ENCODE results near the gene GPR35.

GPR35 gene

GRCh38 chr2:240589375-240589774 lies 35.9 kb upstream of the GPR35 start:
- no peak for DNase-seq (ENCODE audit: low read depth)

- DNase-seq (ENCODE audit: low read depth) = no peak
Measured at GRCh38 chr2:240589850-240590525, 35.3 kb upstream of the GPR35 start.

- no peak for DNase-seq (ENCODE audit: low read depth)
Measured at GRCh38 chr2:240590681-240591111, 34.6 kb upstream of the GPR35 start.

- peak; percentile 40 for DNase-seq (ENCODE audit: low read depth)
Measured at GRCh38 chr2:240591226-240591625, 34.1 kb upstream of the GPR35 start.

GRCh38 chr2:240591784-240592183 lies 33.5 kb upstream of the GPR35 start:
- DNase-seq (ENCODE audit: low read depth) = no peak

GRCh38 chr2:240593026-240593702 lies 32.1 kb upstream of the GPR35 start:
- no peak for DNase-seq (ENCODE audit: low read depth)

GRCh38 chr2:240593703-240594451 lies 31.4 kb upstream of the GPR35 start:
- DNase-seq (ENCODE audit: low read depth) = no peak

GRCh38 chr2:240594511-240595380 lies 30.5 kb upstream of the GPR35 start:
- no peak for DNase-seq (ENCODE audit: low read depth)

- peak; percentile 30 for DNase-seq (ENCODE audit: low read depth)
Measured at GRCh38 chr2:240595381-240596079, 29.8 kb upstream of the GPR35 start.

- no peak for DNase-seq (ENCODE audit: low read depth)
Measured at GRCh38 chr2:240596080-240596460, 29.2 kb upstream of the GPR35 start.

GRCh38 chr2:240596491-240596931 lies 28.8 kb upstream of the GPR35 start:
- DNase-seq (ENCODE audit: low read depth) = no peak

GRCh38 chr2:240597054-240597418 lies 28.2 kb upstream of the GPR35 start:
- DNase-seq (ENCODE audit: low read depth) = no peak

- no peak for DNase-seq (ENCODE audit: low read depth)
Measured at GRCh38 chr2:240597419-240598181, 27.7 kb upstream of the GPR35 start.

- no peak for DNase-seq (ENCODE audit: low read depth)
Measured at GRCh38 chr2:240598311-240598911, 26.9 kb upstream of the GPR35 start.

GRCh38 chr2:240599141-240599583 lies 26.1 kb upstream of the GPR35 start:
- no peak for DNase-seq (ENCODE audit: low read depth)

- no peak for DNase-seq (ENCODE audit: low read depth)
Measured at GRCh38 chr2:240600451-240600961, 24.8 kb upstream of the GPR35 start.

- no peak for DNase-seq (ENCODE audit: low read depth)
Measured at GRCh38 chr2:240601061-240601830, 24.0 kb upstream of the GPR35 start.

- DNase-seq (ENCODE audit: low read depth) = no peak
Measured at GRCh38 chr2:240601831-240602160, 23.5 kb upstream of the GPR35 start.
